Mesenchymal stem cell (in vitro differentiated cells and primary cell): ENCODE data around the gene DNASE1L3.

Source experiments
- DNase-seq: peaks from one replicate; pipeline ENCODE4 v3.0.0-alpha.2; 2013
- H2AFZ ChIP-seq: one replicate; pipeline ENCODE4 v1.6.1; 2013; ENCODE audit warnings: low read depth, mild to moderate bottlenecking, control low read depth, inconsistent platforms, low read length, moderate library complexity
- H2AK5ac ChIP-seq: 2 replicates; pipeline ENCODE4 v1.6.1; 2013; ENCODE audit warnings: low read length, moderate library complexity, mild to moderate bottlenecking, inconsistent platforms; ENCODE audit not compliant: severe bottlenecking
- H2BK120ac ChIP-seq: one replicate; pipeline ENCODE4 v1.6.1; 2013; ENCODE audit warnings: low read depth, mild to moderate bottlenecking, inconsistent platforms, low read length, moderate library complexity
- H2BK12ac ChIP-seq, 2 experiments: one replicate each; pipeline ENCODE4 v1.6.1; 2013; ENCODE audit warnings: inconsistent platforms in 2 of 2, low read length in 2 of 2, mild to moderate bottlenecking in 2 of 2, moderate library complexity in 2 of 2, control low read depth in 1 of 2
- H2BK15ac ChIP-seq: one replicate; pipeline ENCODE4 v1.6.1; 2013; ENCODE audit warnings: mild to moderate bottlenecking, low read depth, inconsistent platforms; ENCODE audit not compliant: poor library complexity, severe bottlenecking
- H2BK5ac ChIP-seq: 2 replicates; pipeline ENCODE4 v1.6.1; 2013; ENCODE audit warnings: low read depth, mild to moderate bottlenecking, low read length, control low read depth, inconsistent platforms; ENCODE audit not compliant: poor library complexity, severe bottlenecking
- H3K14ac ChIP-seq, 2 experiments: one replicate each; pipeline ENCODE4 v1.6.1; 2013; ENCODE audit warnings: inconsistent platforms in 2 of 2, low read length in 2 of 2, control low read depth in 1 of 2, mild to moderate bottlenecking in 1 of 2, moderate library complexity in 1 of 2
- H3K18ac ChIP-seq, 2 experiments: one replicate each; pipeline ENCODE4 v1.6.1; 2013; ENCODE audit warnings: inconsistent platforms in 2 of 2, low read length in 2 of 2, control low read depth in 1 of 2, low read depth in 1 of 2, mild to moderate bottlenecking in 1 of 2
- H3K23ac ChIP-seq, 2 experiments: one replicate each; pipeline ENCODE4 v1.6.1; 2013; ENCODE audit warnings: inconsistent platforms in 2 of 2, low read length in 2 of 2, mild to moderate bottlenecking in 2 of 2, moderate library complexity in 2 of 2, control low read depth in 1 of 2
- H3K27ac ChIP-seq: 2 replicates; pipeline ENCODE4 v1.5.1; 2013; ENCODE audit warnings: mild to moderate bottlenecking, moderate library complexity, low read length, control low read depth, inconsistent platforms; ENCODE audit not compliant: poor library complexity, severe bottlenecking
- H3K27me3 ChIP-seq, 2 experiments: 2 replicates each; pipeline versions ENCODE4 v1.6.1 to v1.7.0; 2013; ENCODE audit warnings: low read length in 2 of 2, mild to moderate bottlenecking in 2 of 2, moderate library complexity in 2 of 2, control low read depth in 1 of 2, inconsistent platforms in 1 of 2; ENCODE audit not compliant: control insufficient read depth in 1 of 2, insufficient read depth in 1 of 2
- H3K36me3 ChIP-seq, 2 experiments: 2 replicates each; pipeline versions ENCODE4 v1.6.1 to v1.7.0; 2013; ENCODE audit warnings: low read length in 2 of 2, control low read depth in 1 of 2, inconsistent platforms in 1 of 2, low read depth in 1 of 2, mild to moderate bottlenecking in 1 of 2; ENCODE audit not compliant: insufficient read depth in 2 of 2, control insufficient read depth in 1 of 2
- H3K4ac ChIP-seq, 2 experiments: one replicate each; pipeline ENCODE4 v1.6.1; 2013; ENCODE audit warnings: inconsistent platforms in 2 of 2, low read length in 2 of 2, mild to moderate bottlenecking in 2 of 2, moderate library complexity in 2 of 2, control low read depth in 1 of 2, low read depth in 1 of 2
- H3K4me1 ChIP-seq: 2 replicates; pipeline ENCODE4 v1.6.1; 2013; ENCODE audit warnings: low read depth, low read length, control low read depth; ENCODE audit not compliant: control insufficient read depth, insufficient read depth
- H3K4me2 ChIP-seq: 2 replicates; pipeline ENCODE4 v1.6.1; 2013; ENCODE audit warnings: low read length, mild to moderate bottlenecking, inconsistent platforms; ENCODE audit not compliant: poor library complexity, severe bottlenecking
- H3K4me3 ChIP-seq, 2 experiments: 2 replicates each; pipeline versions ENCODE4 v1.5.1 to v1.7.0; 2013; ENCODE audit warnings: low read length in 2 of 2, mild to moderate bottlenecking in 2 of 2, control low read depth in 1 of 2, low read depth in 1 of 2; ENCODE audit not compliant: insufficient read depth in 1 of 2
- H3K79me1 ChIP-seq: replicated peaks from 2 replicates; pipeline ENCODE4 v1.6.1; 2013; ENCODE audit warnings: mild to moderate bottlenecking, control low read depth, low read length, inconsistent platforms; ENCODE audit not compliant: poor library complexity, severe bottlenecking
- H3K9ac ChIP-seq: 2 replicates; pipeline ENCODE4 v1.7.0; 2013; ENCODE audit warnings: mild to moderate bottlenecking, low read length, moderate library complexity
- H3K9me3 ChIP-seq: 2 replicates; pipeline ENCODE4 v1.7.0; 2013; ENCODE audit warnings: mild to moderate bottlenecking, low read length; ENCODE audit not compliant: control insufficient read depth
- H4K8ac ChIP-seq: one replicate; pipeline ENCODE4 v1.6.1; 2013; ENCODE audit warnings: inconsistent platforms, mild to moderate bottlenecking, low read length, moderate library complexity
- H4K91ac ChIP-seq: one replicate; pipeline ENCODE4 v1.6.1; 2013; ENCODE audit warnings: mild to moderate bottlenecking, low read length, inconsistent platforms
- WGBS: methylation state at CpG from one replicate; pipeline ENCODE4 v1.1.7; 2013; ENCODE audit warnings: mixed read lengths; 5-methylcytosine and 5-hydroxymethylcytosine counted together

DNASE1L3 gene

DNA sequence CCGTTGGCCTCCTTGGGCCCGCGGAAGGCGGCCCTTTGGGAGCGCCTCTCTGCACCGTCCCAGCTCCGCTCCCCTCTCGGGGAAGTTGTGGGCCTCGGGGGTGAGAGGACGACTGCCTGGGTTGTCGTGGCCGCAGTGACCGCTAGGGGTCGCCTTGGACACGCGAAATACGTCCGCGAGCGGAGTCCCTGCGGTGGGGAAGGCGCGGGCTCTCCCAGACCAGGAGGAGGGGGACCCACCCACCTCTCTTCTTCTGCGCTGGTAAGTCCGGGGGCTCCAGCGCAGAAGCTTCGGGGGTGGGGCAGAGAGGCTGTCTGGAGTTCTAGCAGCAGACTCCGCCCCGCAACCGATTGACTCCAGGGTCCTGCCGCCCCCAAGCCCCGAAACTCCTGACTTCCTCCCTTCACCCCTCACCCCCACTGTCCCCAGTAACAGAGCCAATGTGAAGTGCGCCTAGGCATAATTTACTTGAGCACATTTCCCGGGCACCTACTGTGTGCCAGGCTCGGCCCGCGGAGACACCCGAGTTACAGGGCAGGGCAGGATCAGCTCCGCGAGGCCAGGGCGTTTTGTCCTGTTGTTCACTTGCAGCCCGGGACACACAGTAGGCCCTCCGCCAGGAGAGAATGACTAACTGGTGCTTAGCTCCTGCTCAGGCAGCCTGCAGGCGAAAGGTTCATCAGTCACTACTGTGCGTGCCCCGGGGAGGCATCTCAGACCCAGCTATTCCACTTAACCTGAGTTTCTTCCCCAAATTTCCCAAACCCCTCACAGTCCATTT lies 32.8 kb downstream of the DNASE1L3 start:
- Histone ChIP-seq H3K4me1 (peaks cover 17% of the 10 kb centered on the region), H3K27me3 (peaks cover 0 to 8% of the 10 kb centered on the region in 2 experiments), H2BK5ac (no peak overlapping the region), H2BK12ac (no peak overlapping the region), H2BK15ac (peak overlapping the region; percentile 6), H3K14ac (no peak overlapping the region), H3K4me3 (peak overlapping the region in 1 of 2 experiments; percentile 78), H3K23ac (no peak overlapping the region), H3K18ac (peak overlapping the region; percentile 1 to 4), H2AK5ac (no peak overlapping the region), H4K91ac (no peak overlapping the region), H3K27ac (no peak overlapping the region), H3K79me1 (no peaks in the 10 kb centered on the region), H3K4ac (no peak overlapping the region), H3K4me2 (peak overlapping the region; percentile 89), H3K9me3 (no peaks in the 10 kb centered on the region), H4K8ac (peak overlapping the region; percentile 56), H2AFZ (no peak overlapping the region), H3K9ac (peak overlapping the region; percentile 79), H3K36me3 (peaks cover 0 to 13% of the 10 kb centered on the region in 2 experiments), H2BK120ac (no peak overlapping the region)
- DNase-seq: peak; percentile 82
- 12% methylated on average over 46 of the region's 46 CpGs for WGBS

DNA sequence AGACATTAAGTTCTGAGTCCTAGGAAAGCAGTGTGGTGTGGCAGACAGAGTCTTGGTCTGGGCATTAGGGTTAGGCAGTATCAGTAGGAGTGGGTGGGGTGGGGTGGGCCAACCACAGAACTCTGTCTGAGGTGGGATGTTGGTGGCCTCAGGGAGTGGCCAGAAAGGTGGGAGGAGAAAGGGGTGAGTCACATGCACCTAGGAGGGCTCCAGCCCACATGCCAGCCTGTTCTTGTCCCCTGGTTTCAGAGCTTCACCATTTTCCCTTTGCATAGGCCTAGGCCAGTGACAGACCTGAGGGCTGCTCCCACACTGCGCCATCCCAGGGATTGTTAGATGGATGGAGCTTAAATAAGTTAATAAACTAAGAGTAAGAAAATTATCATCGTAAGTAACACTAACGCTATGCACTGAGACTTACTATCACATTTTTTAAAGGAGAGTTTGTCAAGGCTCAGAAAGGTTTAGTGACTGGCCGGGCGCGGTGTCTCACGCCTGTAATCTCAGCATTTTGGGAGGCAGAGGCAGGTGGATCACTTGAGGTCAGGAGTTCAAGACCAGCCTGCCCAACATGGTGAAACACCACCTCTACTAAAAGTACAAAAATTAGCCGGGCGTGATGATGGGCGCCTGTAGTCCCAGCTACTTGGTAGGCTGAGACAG lies 33.8 kb downstream of the DNASE1L3 start:
- no peak overlapping the region for H2BK120ac ChIP-seq
- H3K9ac ChIP-seq: no peak overlapping the region

DNA sequence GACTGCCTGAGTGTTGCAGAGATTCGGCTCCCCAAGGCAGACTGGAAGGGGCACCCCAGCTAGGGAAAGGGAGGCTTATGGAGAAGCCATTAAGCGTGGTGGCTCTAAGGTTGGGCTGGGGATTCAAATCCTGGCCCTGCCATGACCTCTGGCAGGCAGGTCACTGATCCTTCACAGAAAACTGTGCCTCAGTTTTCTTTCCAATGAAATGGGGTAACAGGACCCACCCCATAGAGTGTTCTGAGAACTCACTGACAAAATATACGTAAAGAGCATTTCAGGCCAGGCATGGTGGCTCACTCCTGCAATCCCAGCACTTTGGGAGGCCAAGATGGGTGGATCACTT lies 34.6 kb downstream of the DNASE1L3 start:
- Histone ChIP-seq H3K9ac (peak overlapping the region; percentile 48), H3K4me1 (peaks cover 15% of the 10 kb centered on the region), H2BK5ac (no peak overlapping the region), H3K4me3 (no peak overlapping the region), H3K23ac (peak overlapping the region in 1 of 2 experiments; percentile 50), H4K8ac (no peak overlapping the region), H2AFZ (no peak overlapping the region), H2BK15ac (no peak overlapping the region), H3K79me1 (no peaks in the 10 kb centered on the region), H3K27ac (no peak overlapping the region), H2BK12ac (no peak overlapping the region), H3K4me2 (no peak overlapping the region), H3K14ac (no peak overlapping the region), H4K91ac (no peak overlapping the region), H2BK120ac (no peak overlapping the region), H3K27me3 (peaks cover 0 to 4% of the 10 kb centered on the region in 2 experiments), H3K4ac (no peak overlapping the region), H2AK5ac (no peak overlapping the region), H3K36me3 (peaks cover 8 to 28% of the 10 kb centered on the region in 2 experiments), H3K9me3 (no peaks in the 10 kb centered on the region), H3K18ac (no peak overlapping the region)
- 98% methylated on average over 3 of the region's 3 CpGs for WGBS
- DNase-seq: no peak

More for the DNA sequence above, 33.8 kb downstream of the DNASE1L3 start:
- Histone ChIP-seq H4K8ac (no peak overlapping the region), H3K4me2 (no peak overlapping the region), H3K23ac (no peak overlapping the region), H3K27me3 (peaks cover 0 to 8% of the 10 kb centered on the region in 2 experiments), H3K4ac (no peak overlapping the region), H3K4me1 (peaks cover 17% of the 10 kb centered on the region), H3K18ac (no peak overlapping the region), H2BK5ac (no peak overlapping the region), H2BK15ac (no peak overlapping the region), H3K4me3 (no peak overlapping the region), H3K9me3 (no peaks in the 10 kb centered on the region), H4K91ac (no peak overlapping the region), H3K79me1 (no peaks in the 10 kb centered on the region), H3K14ac (no peak overlapping the region), H3K27ac (no peak overlapping the region), H2BK12ac (no peak overlapping the region), H2AFZ (no peak overlapping the region), H3K36me3 (peaks cover 2 to 20% of the 10 kb centered on the region in 2 experiments), H2AK5ac (no peak overlapping the region)
- WGBS: 93% methylated on average over 5 of the region's 10 CpGs
- no peak for DNase-seq

DNA sequence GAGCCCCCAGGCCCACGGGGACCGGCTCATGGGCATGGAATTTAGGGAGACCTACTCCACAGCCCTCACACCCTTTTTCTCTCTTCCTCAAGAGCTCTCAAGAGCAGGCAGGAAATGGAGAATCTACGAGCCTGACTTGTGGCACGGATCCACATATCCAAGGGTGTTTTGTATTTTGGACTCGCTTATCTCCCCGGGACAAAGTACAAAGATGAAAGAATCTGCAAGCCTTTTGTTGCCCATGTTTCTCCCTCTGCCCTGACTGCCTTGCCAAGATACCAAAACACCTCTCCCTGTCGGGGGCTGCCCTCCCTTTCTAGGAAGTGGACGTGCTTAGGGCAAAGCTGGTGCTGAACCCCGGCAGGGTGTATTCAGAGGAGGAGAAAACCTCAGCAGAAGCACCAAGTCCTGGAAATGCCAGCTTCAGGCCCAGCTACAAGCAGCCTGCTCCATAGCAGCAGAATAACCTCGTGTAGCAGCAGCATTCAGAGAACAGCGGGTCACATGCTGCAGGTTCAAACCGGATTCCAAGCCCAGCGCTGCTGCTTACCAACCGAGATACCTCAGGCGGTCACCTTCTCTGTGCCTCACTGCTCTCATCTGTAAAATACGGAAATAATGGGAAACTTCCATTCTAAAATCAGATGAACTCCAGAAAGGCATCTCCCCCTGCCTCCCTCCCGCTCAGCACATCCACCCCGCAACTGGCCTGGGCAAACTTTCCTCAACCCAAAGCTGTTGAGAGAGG lies 35.2 kb downstream of the DNASE1L3 start:
- no peaks in the 10 kb centered on the region for H3K79me1 ChIP-seq
- no peak overlapping the region for H2AFZ ChIP-seq
- H3K18ac ChIP-seq: peak overlapping the region in 1 of 2 experiments; percentile 49
- H3K27me3 ChIP-seq: no peaks in the 10 kb centered on the region
- H3K9ac ChIP-seq: peak overlapping the region; percentile 48
- DNase-seq: peak; percentile 37
- H3K23ac ChIP-seq: peak overlapping the region in 1 of 2 experiments; percentile 74
- no peak overlapping the region for H2BK120ac ChIP-seq
- no peak overlapping the region for H3K27ac ChIP-seq
- no peak overlapping the region for H2BK5ac ChIP-seq
- peaks cover 14 to 31% of the 10 kb centered on the region in 2 experiments for H3K36me3 ChIP-seq
- H3K4me2 ChIP-seq: no peak overlapping the region
- H2AK5ac ChIP-seq: no peak overlapping the region
- H3K4me1 ChIP-seq: peaks cover 15% of the 10 kb centered on the region
- WGBS: 63% methylated on average over 14 of the region's 18 CpGs
- no peak overlapping the region for H4K91ac ChIP-seq
- peak overlapping the region in 1 of 2 experiments; percentile 41 for H3K4me3 ChIP-seq
- H2BK15ac ChIP-seq: no peak overlapping the region
- no peaks in the 10 kb centered on the region for H3K9me3 ChIP-seq
- H3K14ac ChIP-seq: peak overlapping the region in 1 of 2 experiments; percentile 74
- H3K4ac ChIP-seq: peak overlapping the region; percentile 7 to 56
- no peak overlapping the region for H2BK12ac ChIP-seq
- H4K8ac ChIP-seq: peak overlapping the region; percentile 50
